Epithelial cell of alveolus of lung (primary cell): ENCODE measurements around the gene UBQLN1. TPM values are rescaled to one million over a fixed set of nuclear protein-coding genes. Genes with fewer than 3 reads are reported as not detected.

ENCODE experiments used
- total RNA-seq: library from RNA; depleted of rRNA; stranded (reverse); fragments of >200 nt; gene quantifications from 2 replicates; pipeline ENCODE4 v1.2.1, GENCODE V29; 2015

The UBQLN1 gene
- 78.6 and 91.1 TPM in 2 replicates for total RNA-seq

GRCh38 chr9:83707768-83708514 is at the start of gene UBQLN1:
UBQLN1 (minus strand) TSS chr9:83707958; CDS start chr9:83707679, 279 bp downstream.

GRCh38 chr9:83622939-83623678 is 84.6 kb downstream of the UBQLN1 start, which contains the start of gene IDNK:
IDNK (plus strand) TSS chr9:83623143; CDS start chr9:83623172, 29 bp downstream.

Other genes with a start within 250 kb of the UBQLN1 start
- gene FRMD3, start 169.6 kb downstream of the UBQLN1 start, total RNA-seq = 0.13 and 1.3 TPM in 2 replicates
- gene IDNK, start 84.8 kb downstream of the UBQLN1 start, total RNA-seq = 0.48 and 2.3 TPM in 2 replicates
- 0.39 and 3.9 TPM in 2 replicates for gene GKAP1, start 109.8 kb upstream of the UBQLN1 start, total RNA-seq
- 1.0 and 2.5 TPM in 2 replicates for gene KIF27, start 213.5 kb upstream of the UBQLN1 start, total RNA-seq